SK-N-MC (cell line): ENCODE measurements around the gene ALKBH1.
"Not testable (repeated sequence)": the region's sequence is repeated elsewhere in the genome, so short reads cannot be mapped to it uniquely, and the experiment has no call there.

Experiments
- DNase-seq: peaks from one replicate; pipeline ENCODE4 v3.0.0-alpha.2; 2011; ENCODE audit warnings: low read depth, low spot score
- H3K27ac ChIP-seq: fragments of 200-600 bp; sonication (generic); 2 replicates; pipeline ENCODE4 v1.5.1; 2016; ENCODE audit warnings: mixed run types
- H3K36me3 ChIP-seq: fragments of 200-600 bp; sonication (generic); 2 replicates; pipeline ENCODE4 v1.6.1; 2017; ENCODE audit warnings: antibody characterized with exemption, low read length, mixed read lengths; ENCODE audit not compliant: insufficient read depth
- H3K4me3 ChIP-seq: fragments of 200-600 bp; sonication (generic); 2 replicates; pipeline ENCODE4 v1.5.1; 2016
- H3K9ac ChIP-seq: fragments of 200-600 bp; sonication (generic); 2 replicates; pipeline ENCODE4 v1.8.0; 2017; ENCODE audit warnings: mixed run types, mixed read lengths; ENCODE audit not compliant: insufficient read length
- H3K9me3 ChIP-seq: fragments of 200-600 bp; sonication (generic); 2 replicates; pipeline ENCODE4 v1.6.1; 2017; ENCODE audit warnings: low read depth, mild to moderate bottlenecking, antibody characterized with exemption, low read length, moderate library complexity, mixed read lengths
- EZH2 ChIP-seq: fragments of 200-600 bp; sonication (generic); IDR thresholded peaks from one replicate; pipeline ENCODE4 v1.6.1; 2017; ENCODE audit warnings: antibody characterized with exemption
- FOXP2 ChIP-seq: optimal IDR thresholded peaks from 2 replicates; pipeline ENCODE3; 2011; ENCODE audit warnings: mild to moderate bottlenecking, moderate library complexity; ENCODE audit not compliant: insufficient read depth; ENCODE audit errors: extremely low read length, control extremely low read depth
- POLR2AphosphoS5 ChIP-seq: IDR thresholded peaks from 2 replicates; pipeline ENCODE4 v1.6.1; 2012; ENCODE audit warnings: mild to moderate bottlenecking, low read depth, low read length, borderline replicate concordance

Gene ALKBH1

GRCh38 chr14:77707724-77708408 lies at the start of gene ALKBH1, which contains the start of gene SLIRP:
ALKBH1 (minus strand) TSS chr14:77708023; CDS start chr14:77708004, 19 bp downstream.
SLIRP (plus strand) TSS chr14:77708103; CDS start chr14:77708112, 9 bp downstream.
- H3K27ac ChIP-seq: peak within 1 kb of the TSS; percentile 26; the same call in 1 of the 2 replicates

GRCh38 chr14:77752799-77753516 lies 45.1 kb upstream of the ALKBH1 start:
- Histone ChIP-seq H3K4me3 (no peak overlapping the region), H3K9me3 (no peaks in the 10 kb centered on the region), H3K36me3 (peaks cover 68% of the 10 kb centered on the region), H3K9ac (no peak overlapping the region), H3K27ac (no peak overlapping the region)
- TF ChIP-seq POLR2AphosphoS5 (no peak), FOXP2 (no peak), EZH2 (no peak)
- DNase-seq: no peak

More at GRCh38 chr14:77707724-77708408, at the start of gene ALKBH1, which contains the start of gene SLIRP:
- TF ChIP-seq FOXP2: no peak
- peak; percentile 99 for TF ChIP-seq POLR2AphosphoS5
- Histone ChIP-seq H3K4me3 (peak within 1 kb of the TSS; percentile 91), H3K9me3 (no peaks in the 10 kb centered on the region), H3K36me3 (peaks cover 40% of the 10 kb centered on the region), H3K9ac (peak within 1 kb of the TSS; percentile 83)
- peak; percentile 6 for DNase-seq

- Histone ChIP-seq H3K4me3 (no peak overlapping the region), H3K36me3 (peaks cover 65% of the 10 kb centered on the region), H3K9me3 (no peaks in the 10 kb centered on the region), H3K9ac (no peak overlapping the region), H3K27ac (0 out of 2 replicates have a peak overlapping the region, but pooled peaks have one; percentile 1)
- no peak for DNase-seq
- no peak for TF ChIP-seq EZH2
- no peak for TF ChIP-seq POLR2AphosphoS5
- TF ChIP-seq FOXP2: no peak
These were observed 44.4 kb upstream of the ALKBH1 start for GRCh38 chr14:77752266-77752665.

- not testable (repeated sequence) for H3K27ac ChIP-seq, H3K9me3 ChIP-seq, H3K4me3 ChIP-seq, DNase-seq, H3K9ac ChIP-seq
- peaks cover 53% of the 10 kb centered on the region for H3K36me3 ChIP-seq
These were observed 39.6 kb upstream of the ALKBH1 start for GRCh38 chr14:77747425-77747824.

GRCh38 chr14:77746064-77746702 lies 38.4 kb upstream of the ALKBH1 start:
- no peak overlapping the region for H3K27ac ChIP-seq
- no peak for DNase-seq
- H3K9me3 ChIP-seq: no peaks in the 10 kb centered on the region
- no peak overlapping the region for H3K9ac ChIP-seq
- peaks cover 41% of the 10 kb centered on the region for H3K36me3 ChIP-seq
- TF ChIP-seq EZH2 (no peak), POLR2AphosphoS5 (no peak), FOXP2 (no peak)
- no peak overlapping the region for H3K4me3 ChIP-seq

GRCh38 chr14:77741438-77741837 lies 33.6 kb upstream of the ALKBH1 start:
- H3K9ac ChIP-seq: no peak overlapping the region
- H3K36me3 ChIP-seq: peaks cover 45% of the 10 kb centered on the region
- TF ChIP-seq POLR2AphosphoS5 (no peak), FOXP2 (no peak), EZH2 (no peak)

GRCh38 chr14:77738559-77739250 lies 30.9 kb upstream of the ALKBH1 start:
- no peak overlapping the region for H3K27ac ChIP-seq
- H3K9ac ChIP-seq: no peak overlapping the region
- no peaks in the 10 kb centered on the region for H3K9me3 ChIP-seq
- H3K4me3 ChIP-seq: no peak overlapping the region
- H3K36me3 ChIP-seq: peaks cover 59% of the 10 kb centered on the region
- no peak for DNase-seq
- TF ChIP-seq FOXP2 (no peak), POLR2AphosphoS5 (no peak), EZH2 (no peak)

More at GRCh38 chr14:77741438-77741837, 33.6 kb upstream of the ALKBH1 start:
- H3K27ac ChIP-seq: no peak overlapping the region
- no peak for DNase-seq
- no peaks in the 10 kb centered on the region for H3K9me3 ChIP-seq
- no peak overlapping the region for H3K4me3 ChIP-seq
